HepG2 (cell line): ENCODE measurements around the gene B9D2. TPM values are rescaled to one million over a fixed set of nuclear protein-coding genes. Genes with fewer than 3 reads are reported as not detected.

ENCODE experiments used
- ATF7 ChIP-seq, 2 experiments: fragments of 450-650 bp in 1 of 2; sonication (generic) in 1 of 2; formaldehyde crosslinking in 1 of 2; IDR thresholded peaks; 2 replicates each; pipeline versions ENCODE4 v1.4.0 to v1.6.1; 2016 to 2020; ENCODE audit warnings: antibody characterized with exemption in 1 of 2, mild to moderate bottlenecking in 1 of 2, missing genetic modification reagents in 1 of 2
- CENPX ChIP-seq: sonication (generic); formaldehyde crosslinking; IDR thresholded peaks from 2 replicates; pipeline ENCODE4 v1.9.0; 2021; ENCODE audit warnings: mild to moderate bottlenecking, missing genetic modification reagents, moderate library complexity
- CSRNP1 ChIP-seq: sonication (generic); formaldehyde crosslinking; IDR thresholded peaks from 2 replicates; pipeline ENCODE4 v1.8.1; 2023; ENCODE audit warnings: mild to moderate bottlenecking, missing genetic modification reagents
- HCFC1 ChIP-seq: fragments of 150-350 bp; IDR thresholded peaks from 2 replicates; pipeline ENCODE4 v1.6.1; 2014; ENCODE audit warnings: low read depth, low read length
- HMG20A ChIP-seq: IDR thresholded peaks from 2 replicates; pipeline ENCODE4 v1.6.1; 2016; ENCODE audit warnings: borderline replicate concordance
- MAFF ChIP-seq: IDR thresholded peaks from 2 replicates; pipeline ENCODE4 v1.6.1; 2011; ENCODE audit warnings: low read depth, low read length, improper control_type of control experiment
- NFKB2 ChIP-seq: sonication (generic); formaldehyde crosslinking; IDR thresholded peaks from 2 replicates; pipeline ENCODE4 v1.4.0; 2020; ENCODE audit warnings: missing genetic modification reagents, borderline replicate concordance
- NR2F2 ChIP-seq: IDR thresholded peaks from 2 replicates; pipeline ENCODE4 v1.6.1; 2012; ENCODE audit warnings: low read depth, inconsistent platforms, borderline replicate concordance
- RARA ChIP-seq: IDR thresholded peaks from 2 replicates; pipeline ENCODE4 v1.6.1; 2016; ENCODE audit warnings: missing genetic modification reagents, missing compliant biosample characterization
- RBAK ChIP-seq: sonication (generic); formaldehyde crosslinking; IDR thresholded peaks from 2 replicates; pipeline ENCODE4 v1.5.1; 2020; ENCODE audit warnings: mild to moderate bottlenecking, missing genetic modification reagents
- SAFB2 ChIP-seq: sonication (generic); formaldehyde crosslinking; IDR thresholded peaks from 2 replicates; pipeline ENCODE4 v1.5.1; 2020; ENCODE audit warnings: missing genetic modification reagents, low read depth, mild to moderate bottlenecking, borderline replicate concordance
- SNAI1 ChIP-seq: sonication (generic); formaldehyde crosslinking; IDR thresholded peaks from 2 replicates; pipeline ENCODE4 v1.5.0; 2020; ENCODE audit warnings: mild to moderate bottlenecking, missing genetic modification reagents, borderline replicate concordance
- SP5 ChIP-seq: IDR thresholded peaks from 2 replicates; pipeline ENCODE4 v1.6.1; 2016; ENCODE audit warnings: low read depth, borderline replicate concordance
- STAG1 ChIP-seq: sonication (generic); formaldehyde crosslinking; IDR thresholded peaks from 2 replicates; pipeline ENCODE4 v1.4.0; 2020; ENCODE audit warnings: missing genetic modification reagents
- TEAD3 ChIP-seq: optimal IDR thresholded peaks from 2 replicates; pipeline ENCODE3; 2016; ENCODE audit warnings: borderline replicate concordance
- XRCC5 ChIP-seq: fragments of 200-400 bp; formaldehyde crosslinking; optimal IDR thresholded peaks from 2 replicates; pipeline ENCODE3; 2017; ENCODE audit warnings: mild to moderate bottlenecking, low read length
- ZMYM3 ChIP-seq: sonication (generic); formaldehyde crosslinking; IDR thresholded peaks from 2 replicates; pipeline ENCODE4 v1.5.1; 2020; ENCODE audit warnings: mild to moderate bottlenecking, missing genetic modification reagents
- ZNF235 ChIP-seq: sonication (generic); formaldehyde crosslinking; IDR thresholded peaks from 2 replicates; pipeline ENCODE4 v1.8.1; 2023; ENCODE audit warnings: mild to moderate bottlenecking, missing genetic modification reagents, borderline replicate concordance
- ZNF256 ChIP-seq: sonication (generic); formaldehyde crosslinking; conservative IDR thresholded peaks from 2 replicates; pipeline ENCODE4 v1.4.0; 2020; ENCODE audit warnings: missing genetic modification reagents
- ZNF260 ChIP-seq: sonication (generic); formaldehyde crosslinking; IDR thresholded peaks from 2 replicates; pipeline ENCODE4 v1.4.0; 2020; ENCODE audit warnings: missing genetic modification reagents, low read depth, mild to moderate bottlenecking, borderline replicate concordance
- ZNF3 ChIP-seq: IDR thresholded peaks from 2 replicates; pipeline ENCODE4 v1.7.0; 2017; ENCODE audit warnings: inconsistent platforms
- ZNF503 ChIP-seq: sonication (generic); formaldehyde crosslinking; IDR thresholded peaks from 2 replicates; pipeline ENCODE4 v1.4.0; 2020; ENCODE audit warnings: missing genetic modification reagents
- ZNF614 ChIP-seq: IDR thresholded peaks from 2 replicates; pipeline ENCODE4 v1.6.1; 2018; ENCODE audit warnings: missing biosample characterization, missing genetic modification reagents, inconsistent platforms, borderline replicate concordance
- ZNF841 ChIP-seq: sonication (generic); formaldehyde crosslinking; IDR thresholded peaks from 2 replicates; pipeline ENCODE4 v1.8.1; 2023; ENCODE audit warnings: missing genetic modification reagents, borderline replicate concordance
- polyA plus RNA-seq, 8 experiments: library from polyadenylated mRNA; depleted of rRNA in 3 of 8; stranded (reverse) in 7 of 8; unstranded in 1 of 8; fragments of >200 nt; fragmentation: Illumina TruSeq in 4 of 8; extraction: Trizol in 4 of 8; gene quantifications; 2 replicates each; pipeline versions ENCODE4 v1.2.1 to v1.2.3, GENCODE V29; 2011 to 2016; ENCODE audit warnings: low read depth in 4 of 8, missing spikeins in 1 of 8, mixed read lengths in 1 of 8; ENCODE audit not compliant: insufficient read depth in 1 of 8
- total RNA-seq, 5 experiments: library from RNA; depleted of rRNA; stranded (reverse); fragments of >200 nt; fragmentation: Illumina TruSeq; extraction: Trizol; gene quantifications; 2 replicates each; pipeline ENCODE4 v1.2.3, GENCODE V29; 2016; ENCODE audit warnings: low read depth in 1 of 5

The B9D2 gene
- total and polyA plus RNA-seq, 2 of the 13 experiments (the other 11 are each of a cell fraction or from before 2014, with no cell fraction given): 3.1 to 4.4 TPM

- peak; percentile 90 for TF ChIP-seq TEAD3 (CRISPR knock-in tag)
- TF ChIP-seq NFKB2 (CRISPR knock-in tag): peak; percentile 45; the same call in 1 of the 2 replicates
- TF ChIP-seq ZNF841 (CRISPR knock-in tag): no peak
- TF ChIP-seq MAFF: no peak
- TF ChIP-seq STAG1 (CRISPR knock-in tag): peak; percentile 38
- 0 out of 2 replicates have a peak, but pooled peaks have one; percentile 17 for TF ChIP-seq RBAK (CRISPR knock-in tag)
- TF ChIP-seq CSRNP1 (CRISPR knock-in tag): peak; percentile 25; the same call in 1 of the 2 replicates
- TF ChIP-seq NR2F2: peak; percentile 83
- TF ChIP-seq HMG20A (CRISPR knock-in tag): peak; percentile 20; the same call in 1 of the 2 replicates
- no peak for TF ChIP-seq SNAI1 (CRISPR knock-in tag)
- peak; percentile 66 for TF ChIP-seq SP5
- 0 out of 2 replicates have a peak, but pooled peaks have one; percentile 46 for TF ChIP-seq ZNF503
- TF ChIP-seq RARA (CRISPR knock-in tag): peak; percentile 77
- TF ChIP-seq CENPX (CRISPR knock-in tag): no peak
- TF ChIP-seq ZNF260 (CRISPR knock-in tag): no peak
- peak; percentile 56 for TF ChIP-seq ATF7 (IDR thresholded peaks at IDR 0.05)
- TF ChIP-seq ATF7 (CRISPR knock-in tag; IDR thresholded peaks at IDR 0.05): 0 out of 2 replicates have a peak, but pooled peaks have one; percentile 38
- peak; percentile 55; the same call in 1 of the 2 replicates for TF ChIP-seq ZNF614 (CRISPR knock-in tag)
- no peak for TF ChIP-seq ZNF235 (CRISPR knock-in tag)
- peak; percentile 32 for TF ChIP-seq XRCC5
- TF ChIP-seq ZMYM3 (CRISPR knock-in tag): 0 out of 2 replicates have a peak, but pooled peaks have one; percentile 20
- no peak for TF ChIP-seq ZNF256 (CRISPR knock-in tag)
- no peak for TF ChIP-seq ZNF3 (CRISPR knock-in tag)
- no peak for TF ChIP-seq SAFB2 (CRISPR knock-in tag)
- TF ChIP-seq HCFC1: no peak
Measured at GRCh38 chr19:41321600-41322270, 42.2 kb downstream of the B9D2 start (continued).
